CD4-positive, alpha-beta T cell (primary cell): ENCODE measurements around the gene GAGE12F. TPM values are rescaled to one million over a fixed set of nuclear protein-coding genes. Genes with fewer than 3 reads are reported as not detected.
"Not testable (repeated sequence)": the region's sequence is repeated elsewhere in the genome, so short reads cannot be mapped to it uniquely, and the experiment has no call there.

Experiments
- ATAC-seq: fragments of 200-7000 bp; cut with Tn5 transposase; one replicate; pipeline ENCODE4 v1.10.0; 2022; ENCODE audit warnings: mild to moderate bottlenecking; ENCODE audit not compliant: poor library complexity
- CTCF ChIA-PET: fragments of 350-600 bp; sonication (Branson Sonifier 250); formaldehyde crosslinking; loops from one replicate; lab custom pipeline; 2021; ENCODE audit warnings: antibody characterized with exemption, inconsistent platforms; lab: Charles Lee
- POLR2A ChIA-PET: fragments of 350-600 bp; sonication (Branson Sonifier 250); formaldehyde crosslinking; loops from one replicate; lab custom pipeline; 2021; ENCODE audit warnings: antibody characterized with exemption, inconsistent platforms; lab: Charles Lee
- DNase-seq, 14 experiments: peaks; one replicate each; pipeline ENCODE4 v3.0.0-alpha.2; 2013 to 2020; ENCODE audit warnings: mixed read lengths in 2 of 14
- H3K27ac ChIP-seq, 2 donors: one replicate each; pipeline versions ENCODE4 v1.5.1 to v1.7.0; 2013; ENCODE audit warnings: low read length in 2 of 2, low read depth in 1 of 2, mild to moderate bottlenecking in 1 of 2
- H3K27me3 ChIP-seq, 2 experiments: 1 replicate in 1 of 2; 2 replicates in 1 of 2; pipeline versions ENCODE4 v1.6.1 to v1.7.0; 2013; ENCODE audit warnings: low read length in 2 of 2, control low read depth in 1 of 2, mild to moderate bottlenecking in 1 of 2, moderate library complexity in 1 of 2; ENCODE audit not compliant: insufficient read depth in 2 of 2, control insufficient read depth in 1 of 2
- H3K36me3 ChIP-seq: one replicate; pipeline ENCODE4 v1.6.1; 2013; ENCODE audit warnings: low read length, control low read depth; ENCODE audit not compliant: insufficient read depth
- H3K4me1 ChIP-seq: one replicate; pipeline ENCODE4 v1.6.1; 2013; ENCODE audit warnings: low read length, control low read depth; ENCODE audit not compliant: insufficient read depth
- H3K4me3 ChIP-seq: one replicate; pipeline ENCODE4 v1.5.1; 2013; ENCODE audit warnings: mild to moderate bottlenecking, low read length, moderate library complexity
- H3K9me3 ChIP-seq, 2 experiments: 1 replicate in 1 of 2; 2 replicates in 1 of 2; pipeline versions ENCODE4 v1.6.1 to v1.7.0; 2013; ENCODE audit warnings: low read length in 2 of 2, mild to moderate bottlenecking in 2 of 2, control low read depth in 1 of 2, moderate library complexity in 1 of 2; ENCODE audit not compliant: control insufficient read depth in 1 of 2, insufficient read depth in 1 of 2
- H3K27ac Mint-ChIP-seq: one replicate; pipeline ENCODE4 v1.8.0; 2020; ENCODE audit warnings: mixed read lengths
- H3K27me3 Mint-ChIP-seq: one replicate; pipeline ENCODE4 v1.8.0; 2021; ENCODE audit warnings: mixed read lengths
- H3K36me3 Mint-ChIP-seq: one replicate; pipeline ENCODE4 v1.8.0; 2021; ENCODE audit warnings: low read depth, mixed read lengths
- H3K4me1 Mint-ChIP-seq: one replicate; pipeline ENCODE4 v1.8.0; 2021; ENCODE audit warnings: low read depth, mixed read lengths
- H3K4me3 Mint-ChIP-seq: one replicate; pipeline ENCODE4 v1.8.0; 2020; ENCODE audit warnings: mild to moderate bottlenecking, mixed read lengths
- H3K9me3 Mint-ChIP-seq: one replicate; pipeline ENCODE4 v1.8.0; 2020; ENCODE audit warnings: mixed read lengths
- intact Hi-C, 2 experiments: fragments of 100-400 bp; cut with DNase I in 1 of 2; cut with micrococcal nuclease in 1 of 2; formaldehyde crosslinking; loops; one replicate each; pipeline versions ENCODE4 v1.15.1 to v1.9.0; 2023 to 2025; cut with DNase I, micrococcal nuclease
- total RNA-seq, 174 experiments: library from RNA in 2 of 174; stranded (reverse) in 2 of 174; gene quantifications; one replicate each; pipeline ENCODE4 v1.2.3 and lab custom pipeline; 2021 to 2026

GAGE12F gene
- total RNA-seq, 2 experiments from 2014 or later, result not detected

GRCh38 chrX:49579649-49580048 lies 19.0 kb downstream of the GAGE12F start, which contains the start of gene GAGE12H:
TSS of gene GAGE12H (plus strand) at chrX:49579949. CDS start at chrX:49581104, 1,155 bp downstream.
- H3K4me1 Mint-ChIP-seq, H3K27me3 ChIP-seq, intact Hi-C loops, H3K27ac Mint-ChIP-seq, DNase-seq, H3K36me3 ChIP-seq, H3K9me3 Mint-ChIP-seq, H3K27me3 Mint-ChIP-seq, ATAC-seq, H3K4me3 Mint-ChIP-seq, H3K4me3 ChIP-seq, POLR2A ChIA-PET, H3K9me3 ChIP-seq, CTCF ChIA-PET, H3K27ac ChIP-seq, H3K4me1 ChIP-seq, H3K36me3 Mint-ChIP-seq: not testable (repeated sequence)

DNA sequence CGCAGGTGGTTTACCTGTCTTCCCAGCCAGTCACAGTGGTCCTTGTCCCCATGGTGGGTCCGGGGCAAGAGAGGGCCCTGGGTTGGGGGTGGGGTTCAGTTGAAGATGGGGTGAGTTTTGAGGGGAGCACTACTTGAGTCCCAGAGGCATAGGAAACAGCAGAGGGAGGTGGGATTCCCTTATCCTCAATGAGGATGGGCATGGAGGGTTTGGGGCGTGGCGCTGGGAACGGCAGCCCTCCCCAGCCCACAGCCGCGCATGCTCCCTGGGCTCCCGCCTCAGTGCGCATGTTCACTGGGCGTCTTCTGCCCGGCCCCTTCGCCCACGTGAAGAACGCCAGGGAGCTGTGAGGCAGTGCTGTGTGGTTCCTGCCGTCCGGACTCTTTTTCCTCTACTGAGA lies 28.6 kb downstream of the GAGE12F start, which contains the start of gene GAGE2A:
GAGE2A (plus strand) TSS at position 301 of the 400 bp plus-strand sequence. CDS start 1,155 bp downstream, outside the sequence.
- intact Hi-C loops, H3K4me1 ChIP-seq, POLR2A ChIA-PET, H3K27ac ChIP-seq, CTCF ChIA-PET, H3K4me3 Mint-ChIP-seq, H3K4me1 Mint-ChIP-seq, H3K27me3 Mint-ChIP-seq, H3K9me3 Mint-ChIP-seq, H3K36me3 Mint-ChIP-seq, H3K27ac Mint-ChIP-seq, H3K9me3 ChIP-seq, H3K4me3 ChIP-seq, H3K36me3 ChIP-seq, DNase-seq, ATAC-seq, H3K27me3 ChIP-seq: not testable (repeated sequence)

DNA sequence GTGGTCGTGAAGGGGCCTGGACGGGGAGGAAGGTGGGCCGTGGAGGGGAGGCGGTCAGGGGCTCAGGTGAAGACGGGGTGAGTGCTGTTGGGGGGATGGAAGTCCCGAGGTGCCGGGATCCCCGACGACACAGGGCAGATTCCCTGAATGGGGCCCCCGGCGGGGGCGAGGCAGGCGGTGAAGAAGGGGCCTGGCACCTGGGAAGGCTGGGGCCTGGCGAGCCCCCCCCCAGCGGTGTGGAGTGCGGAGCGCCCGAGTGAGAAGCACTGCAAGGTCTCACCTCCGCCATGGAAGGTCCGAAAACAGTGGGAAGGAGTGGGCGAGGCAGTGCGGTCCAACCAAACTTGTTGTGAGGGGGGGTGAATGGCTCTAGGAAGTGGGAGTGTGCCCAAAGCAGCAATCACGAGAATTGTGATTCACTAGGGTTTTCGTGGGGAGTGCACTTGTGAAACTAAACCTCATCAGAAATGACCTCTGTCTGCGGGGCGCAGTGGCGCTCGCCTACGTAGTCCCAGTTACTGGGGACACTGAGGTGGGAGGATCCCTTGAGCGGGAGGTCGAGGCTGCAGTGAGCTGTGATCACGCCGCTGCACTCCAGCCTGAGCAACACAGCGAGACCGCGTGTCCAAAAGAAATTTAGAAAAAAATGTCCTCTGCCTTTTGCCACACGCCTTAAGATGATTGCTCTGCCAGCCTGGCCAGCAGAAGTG lies 29.3 kb downstream of the GAGE12F start:
- peak in 3 of 14 experiments; percentile 2 to 32 (median 16) for DNase-seq
- H3K27ac ChIP-seq, intact Hi-C loops, H3K36me3 ChIP-seq, H3K4me3 Mint-ChIP-seq, H3K4me3 ChIP-seq, ATAC-seq, H3K9me3 ChIP-seq, H3K4me1 Mint-ChIP-seq, POLR2A ChIA-PET, H3K27me3 Mint-ChIP-seq, H3K9me3 Mint-ChIP-seq, H3K4me1 ChIP-seq, CTCF ChIA-PET, H3K27me3 ChIP-seq, H3K27ac Mint-ChIP-seq, H3K36me3 Mint-ChIP-seq: not testable (repeated sequence)

GRCh38 chrX:49590488-49590887 lies 29.8 kb downstream of the GAGE12F start:
- H3K27ac Mint-ChIP-seq, H3K9me3 Mint-ChIP-seq, CTCF ChIA-PET, H3K27me3 Mint-ChIP-seq, H3K27ac ChIP-seq, H3K4me1 Mint-ChIP-seq, intact Hi-C loops, POLR2A ChIA-PET, H3K4me3 Mint-ChIP-seq, H3K4me3 ChIP-seq, H3K4me1 ChIP-seq, H3K9me3 ChIP-seq, ATAC-seq, H3K36me3 Mint-ChIP-seq, H3K27me3 ChIP-seq, DNase-seq, H3K36me3 ChIP-seq: not testable (repeated sequence)

GRCh38 chrX:49598720-49599119 lies 38.1 kb downstream of the GAGE12F start, which contains the start of gene GAGE1:
TSS of gene GAGE1 (plus strand) at chrX:49599020. CDS start at chrX:49600175, 1,155 bp downstream.
- DNase-seq, H3K36me3 ChIP-seq, H3K4me3 ChIP-seq, H3K9me3 ChIP-seq, POLR2A ChIA-PET, H3K27ac ChIP-seq, CTCF ChIA-PET, intact Hi-C loops, H3K27me3 ChIP-seq, H3K4me1 Mint-ChIP-seq, ATAC-seq, H3K9me3 Mint-ChIP-seq, H3K27me3 Mint-ChIP-seq, H3K4me3 Mint-ChIP-seq, H3K27ac Mint-ChIP-seq, H3K4me1 ChIP-seq, H3K36me3 Mint-ChIP-seq: not testable (repeated sequence)
